Measurements from ENCODE around the gene NEO1.

NEO1 gene

GRCh38 chr15:73051807-73052652 lies at the start of gene NEO1:
NEO1 (plus strand) TSS chr15:73052463; CDS start chr15:73052676, 213 bp downstream.
- Histone ChIP-seq H3K9ac (peak within 1 kb of the TSS; percentile 76), H3K27me3 (ENCODE audit: insufficient read depth, low read depth) (no peaks in the 10 kb centered on the region), H3K27ac (peak within 1 kb of the TSS; percentile 73), H3K36me3 (ENCODE audit: insufficient read depth) (no peaks in the 10 kb centered on the region), H3K4me2 (peak within 1 kb of the TSS; percentile 92), H3K79me2 (ENCODE audit: insufficient read depth, low read depth) (no peaks in the 10 kb centered on the region), H3K4me3 (IDR thresholded peaks at IDR 0.05; ENCODE audit: insufficient read depth, low read depth, low read length) (no peak within 1 kb of the TSS), H3K4me1 (ENCODE audit: low read depth, poor library complexity, severe bottlenecking) (peaks cover 15% of the 10 kb centered on the region), H2AFZ (ENCODE audit: low read depth) (peak within 1 kb of the TSS; percentile 87), H4K20me1 (ENCODE audit: insufficient read depth) (no peaks in the 10 kb centered on the region)
- TF ChIP-seq CTCF (conservative IDR thresholded peaks at IDR 0.05; ENCODE audit: low read depth, low read length), result no peak

- no peak overlapping the region for H3K27ac ChIP-seq
- no peaks in the 10 kb centered on the region for H3K4me1 ChIP-seq (ENCODE audit: low read depth, poor library complexity, severe bottlenecking)
- TF ChIP-seq CTCF (conservative IDR thresholded peaks at IDR 0.05; ENCODE audit: low read depth, low read length), result no peak
- H2AFZ ChIP-seq (ENCODE audit: low read depth), result no peak overlapping the region
- H3K36me3 ChIP-seq (ENCODE audit: insufficient read depth), result no peaks in the 10 kb centered on the region
- no peaks in the 10 kb centered on the region for H3K79me2 ChIP-seq (ENCODE audit: insufficient read depth, low read depth)
- no peak overlapping the region for H3K4me2 ChIP-seq
- H4K20me1 ChIP-seq (ENCODE audit: insufficient read depth), result no peaks in the 10 kb centered on the region
- H3K27me3 ChIP-seq (ENCODE audit: insufficient read depth, low read depth), result no peaks in the 10 kb centered on the region
- H3K4me3 ChIP-seq (IDR thresholded peaks at IDR 0.05; ENCODE audit: insufficient read depth, low read depth, low read length), result no peak overlapping the region
- no peak overlapping the region for H3K9ac ChIP-seq
These were observed 47.8 kb upstream of the NEO1 start for GRCh38 chr15:73004462-73004861.

- TF ChIP-seq CTCF (conservative IDR thresholded peaks at IDR 0.05; ENCODE audit: low read depth, low read length), result no peak
- no peak overlapping the region for H3K27ac ChIP-seq
These were observed 47.2 kb upstream of the NEO1 start for GRCh38 chr15:73005032-73005431.

GRCh38 chr15:73005446-73005845 lies 46.8 kb upstream of the NEO1 start:
- no peak overlapping the region for H3K4me2 ChIP-seq
- no peak overlapping the region for H3K9ac ChIP-seq
- no peaks in the 10 kb centered on the region for H4K20me1 ChIP-seq (ENCODE audit: insufficient read depth)
- no peak overlapping the region for H2AFZ ChIP-seq (ENCODE audit: low read depth)
- no peak overlapping the region for H3K4me3 ChIP-seq (IDR thresholded peaks at IDR 0.05; ENCODE audit: insufficient read depth, low read depth, low read length)
- no peaks in the 10 kb centered on the region for H3K4me1 ChIP-seq (ENCODE audit: low read depth, poor library complexity, severe bottlenecking)
- H3K36me3 ChIP-seq (ENCODE audit: insufficient read depth), result no peaks in the 10 kb centered on the region
- no peak for TF ChIP-seq CTCF (conservative IDR thresholded peaks at IDR 0.05; ENCODE audit: low read depth, low read length)
- no peaks in the 10 kb centered on the region for H3K79me2 ChIP-seq (ENCODE audit: insufficient read depth, low read depth)
- no peaks in the 10 kb centered on the region for H3K27me3 ChIP-seq (ENCODE audit: insufficient read depth, low read depth)
- no peak overlapping the region for H3K27ac ChIP-seq

More at GRCh38 chr15:73005032-73005431, 47.2 kb upstream of the NEO1 start:
- Histone ChIP-seq H3K36me3 (ENCODE audit: insufficient read depth) (no peaks in the 10 kb centered on the region), H3K4me2 (no peak overlapping the region), H3K4me1 (ENCODE audit: low read depth, poor library complexity, severe bottlenecking) (no peaks in the 10 kb centered on the region), H3K79me2 (ENCODE audit: insufficient read depth, low read depth) (no peaks in the 10 kb centered on the region), H2AFZ (ENCODE audit: low read depth) (no peak overlapping the region), H3K27me3 (ENCODE audit: insufficient read depth, low read depth) (no peaks in the 10 kb centered on the region), H4K20me1 (ENCODE audit: insufficient read depth) (no peaks in the 10 kb centered on the region), H3K9ac (no peak overlapping the region), H3K4me3 (IDR thresholded peaks at IDR 0.05; ENCODE audit: insufficient read depth, low read depth, low read length) (no peak overlapping the region)
